ENCODE data around the gene GLDN. TPM values are rescaled to one million over a fixed set of nuclear protein-coding genes. Genes with fewer than 3 reads are reported as not detected.

GLDN gene
- total RNA-seq, 2 donors from 2014 or later, result 1.9 to 9.4 TPM

GRCh38 chr15:51335538-51336410 is 5.7 kb upstream of the GLDN start:
- Histone ChIP-seq H3K4me3 (no peak overlapping the region), H3K4me1 (peaks cover 0 to 48% of the 10 kb centered on the region in 2 donors), H3K9me3 (no peaks in the 10 kb centered on the region), H3K27me3 (no peaks in the 10 kb centered on the region), H3K36me3 (no peaks in the 10 kb centered on the region), H3K27ac (peak overlapping the region in 1 of 2 donors; percentile 48)
- DNase-seq (ENCODE audit: low spot score), result no peak
- TF ChIP-seq CTCF (IDR thresholded peaks at IDR 0.05), result no peak

- DNase-seq (ENCODE audit: low spot score), result no peak
- no peaks in the 10 kb centered on the region for H3K9me3 ChIP-seq
- H3K27ac ChIP-seq, result no peak within 1 kb of the TSS
- peaks cover 0 to 49% of the 10 kb centered on the region in 2 donors for H3K4me1 ChIP-seq
- no peak for TF ChIP-seq CTCF (IDR thresholded peaks at IDR 0.05)
- no peaks in the 10 kb centered on the region for H3K36me3 ChIP-seq
- no peaks in the 10 kb centered on the region for H3K27me3 ChIP-seq
- no peak within 1 kb of the TSS for H3K4me3 ChIP-seq
These were observed 3.0 kb upstream of the GLDN start, which contains the start of gene CYP19A1 for GRCh38 chr15:51338496-51338895. CYP19A1 (minus strand) TSS chr15:51338596; CDS start chr15:51242912, 95,684 bp downstream.

GRCh38 chr15:51342227-51342999 is 958 bp downstream of the GLDN start:
- DNase-seq (ENCODE audit: low spot score), result no peak
- Histone ChIP-seq H3K27me3 (no peaks in the 10 kb centered on the region), H3K4me3 (peak overlapping the region; percentile 25 to 59), H3K9me3 (no peaks in the 10 kb centered on the region), H3K4me1 (peaks cover 0 to 13% of the 10 kb centered on the region in 2 donors), H3K27ac (peak overlapping the region in 1 of 2 donors; percentile 61), H3K36me3 (no peaks in the 10 kb centered on the region)
- no peak for TF ChIP-seq CTCF (IDR thresholded peaks at IDR 0.05)

GRCh38 chr15:51343466-51343865 is 2.0 kb downstream of the GLDN start:
- no peak for TF ChIP-seq CTCF (IDR thresholded peaks at IDR 0.05)
- Histone ChIP-seq H3K27ac (no peak overlapping the region), H3K4me3 (no peak overlapping the region), H3K36me3 (no peaks in the 10 kb centered on the region), H3K9me3 (no peaks in the 10 kb centered on the region), H3K4me1 (peaks cover 0 to 14% of the 10 kb centered on the region in 2 donors), H3K27me3 (no peaks in the 10 kb centered on the region)
- DNase-seq (ENCODE audit: low spot score), result no peak

- DNase-seq (ENCODE audit: low spot score), result no peak
- no peak for TF ChIP-seq CTCF (IDR thresholded peaks at IDR 0.05)
- peaks cover 0 to 32% of the 10 kb centered on the region in 2 donors for H3K4me1 ChIP-seq
- no peak overlapping the region for H3K27ac ChIP-seq
- no peaks in the 10 kb centered on the region for H3K9me3 ChIP-seq
- no peaks in the 10 kb centered on the region for H3K27me3 ChIP-seq
- no peaks in the 10 kb centered on the region for H3K36me3 ChIP-seq
- no peak overlapping the region for H3K4me3 ChIP-seq
These were observed 4.7 kb downstream of the GLDN start for GRCh38 chr15:51346136-51346535.

Data from right atrium auricular region (tissue), 2 donors.